Stimulated activated CD8-positive, alpha-beta memory T cell treated with anti-CD3 and anti-CD28 coated beads, Interleukin-4, amount 100 ng/mL, for 48 hours (primary cell): Measurements from ENCODE around the gene ANK3.

Source experiments
- DNase-seq: peaks from one replicate; pipeline ENCODE4 v3.0.0-alpha.2; 2020

The ANK3 gene

DNA sequence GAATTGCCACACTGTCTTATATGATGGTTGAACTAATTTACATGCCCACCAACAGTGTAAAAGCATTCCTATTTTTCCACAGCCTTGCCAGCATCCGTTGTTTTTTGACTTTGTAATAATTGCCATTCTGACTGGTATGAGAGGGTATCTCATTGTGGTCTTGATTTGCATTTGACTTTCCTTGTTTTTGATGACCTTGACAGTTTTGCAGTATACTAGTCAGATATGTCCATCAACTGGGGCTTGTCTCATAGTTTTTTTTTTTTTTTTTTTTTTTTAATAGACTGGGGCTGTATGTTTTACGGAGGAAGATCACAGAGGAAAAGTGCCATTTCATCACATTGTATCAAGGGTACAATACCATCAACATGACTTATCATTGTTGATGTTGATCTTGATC lies 220.6 kb downstream of the ANK3 start:
- DNase-seq = no peak

- no peak for DNase-seq
Observed at GRCh38 chr10:60167050-60167449, 222.6 kb downstream of the ANK3 start.

DNA sequence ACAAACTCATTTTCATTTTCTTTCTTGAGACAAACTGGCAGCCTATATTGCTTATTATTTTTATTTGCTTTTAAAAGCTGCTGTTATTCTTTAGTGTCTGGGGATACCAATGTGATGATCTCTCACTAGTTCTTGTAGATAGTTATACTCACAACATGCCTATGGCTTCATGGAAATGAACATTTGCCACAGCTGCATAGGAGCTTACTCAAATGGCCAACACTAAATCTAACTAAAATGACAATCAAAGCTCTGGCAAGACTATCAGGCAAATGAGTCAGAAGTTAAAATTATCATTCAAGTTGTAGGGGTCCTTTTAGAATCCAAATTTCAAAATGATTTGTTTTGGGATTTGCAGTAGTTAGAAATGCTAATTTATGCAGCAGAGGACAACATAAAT lies 225.9 kb downstream of the ANK3 start:
- no peak for DNase-seq

DNA sequence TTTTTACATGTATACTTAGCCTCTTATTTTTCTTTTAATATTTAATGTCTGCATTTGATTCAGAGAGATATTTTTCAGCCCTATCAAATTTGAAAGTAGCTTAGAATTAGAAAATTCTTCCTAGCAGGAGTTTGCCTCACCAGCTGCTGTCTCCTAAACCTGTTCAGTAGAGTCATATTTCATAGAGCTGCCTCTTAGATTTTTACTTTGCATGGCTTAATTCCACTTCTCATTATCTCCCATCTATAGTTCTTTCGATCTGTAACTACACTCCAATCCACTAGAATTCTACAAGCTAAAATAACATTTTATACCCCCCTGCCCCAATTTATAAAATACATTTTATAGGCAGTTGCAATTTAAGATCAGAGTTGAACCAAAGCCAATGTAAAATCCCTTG lies 227.0 kb downstream of the ANK3 start:
- no peak for DNase-seq

DNA sequence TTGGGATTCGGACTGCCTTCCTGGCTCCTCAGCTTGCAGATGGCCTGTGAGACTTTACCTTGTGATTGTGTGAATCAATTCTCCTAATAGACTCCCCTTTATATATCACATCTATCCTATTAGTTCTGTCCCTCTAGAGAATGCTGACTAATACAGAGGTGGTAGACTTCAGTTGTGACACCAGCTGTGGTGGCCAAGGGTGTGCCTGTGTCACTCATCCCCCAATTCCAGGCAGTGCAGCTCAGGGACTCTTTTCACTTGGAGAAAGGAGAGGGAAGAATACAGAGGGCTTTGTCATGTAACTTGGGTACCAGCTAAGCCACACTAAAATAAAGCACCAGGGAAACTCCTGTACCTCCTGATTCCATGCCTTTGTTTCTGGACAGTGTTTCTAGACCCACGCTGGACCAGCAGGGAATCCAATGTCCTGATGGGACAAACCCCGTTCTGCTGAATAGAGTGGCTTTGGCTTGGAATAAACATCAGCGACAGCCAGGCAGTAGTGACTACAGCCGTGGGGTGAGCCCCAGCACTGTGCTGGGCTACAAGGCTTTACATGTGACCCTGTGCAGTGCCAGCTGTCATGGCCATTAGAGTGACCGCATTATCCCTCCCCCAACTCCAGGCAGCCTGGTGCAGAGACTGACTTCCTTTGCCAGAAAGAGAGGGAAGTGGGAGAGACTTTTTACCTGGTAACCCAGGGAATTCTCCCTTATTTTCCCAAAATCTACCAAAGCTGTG lies 233.6 kb downstream of the ANK3 start:
- no peak for DNase-seq

DNA sequence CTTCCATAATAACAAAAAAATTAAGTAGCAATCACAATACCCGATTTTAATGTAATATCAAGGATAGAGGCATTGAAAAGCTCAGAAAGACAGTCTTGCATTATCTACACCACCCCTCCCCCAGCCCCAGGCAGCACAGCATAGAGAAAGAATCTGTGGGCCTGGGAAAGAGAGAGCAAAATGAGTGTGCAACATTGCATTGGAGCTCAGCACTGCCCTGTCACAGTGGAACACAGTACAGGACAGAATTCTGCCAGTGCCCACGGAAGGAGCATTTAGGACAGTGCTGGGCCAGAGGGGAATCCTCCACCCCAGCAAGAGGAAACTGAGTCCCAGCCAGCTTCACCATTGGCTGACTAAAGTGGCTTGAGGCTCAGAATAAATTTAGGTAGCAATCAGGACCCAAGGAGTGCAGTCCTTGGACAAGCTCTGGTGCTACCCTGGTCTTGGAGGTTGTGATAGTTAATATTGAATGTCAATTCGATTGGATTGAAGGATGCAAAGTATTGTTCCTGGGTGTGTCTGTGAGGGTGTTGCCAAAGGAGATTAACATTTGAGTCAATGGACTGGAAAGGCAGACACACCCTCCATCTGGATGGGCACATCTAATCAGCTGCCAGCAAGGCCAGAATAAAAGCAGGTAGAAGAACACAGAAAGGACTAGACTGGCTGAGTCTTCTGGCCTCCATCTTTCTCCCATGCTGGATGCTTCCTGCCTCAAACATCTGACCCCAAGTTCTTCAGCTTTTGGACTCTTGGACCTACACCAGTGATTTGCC lies 234.4 kb downstream of the ANK3 start:
- no peak for DNase-seq

DNA sequence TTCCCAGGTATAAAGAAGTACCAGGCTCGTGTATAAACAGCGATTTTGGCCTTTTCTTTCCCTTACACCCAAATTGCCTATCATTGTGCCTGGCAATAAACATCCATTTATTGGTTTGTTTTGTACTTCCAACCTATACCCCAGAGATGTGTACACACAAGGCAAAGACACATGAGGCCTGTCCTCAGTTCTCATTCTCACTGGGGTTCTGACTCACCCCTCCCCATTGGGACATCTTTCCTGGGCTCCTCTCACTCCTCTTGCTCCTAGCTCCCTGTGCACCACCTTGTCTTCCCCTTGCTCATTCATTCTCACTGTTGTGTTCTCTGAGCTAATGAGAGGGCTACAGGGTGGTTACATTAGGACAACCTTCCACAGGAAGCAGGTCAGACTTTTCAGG lies 240.7 kb downstream of the ANK3 start:
- DNase-seq = no peak

DNA sequence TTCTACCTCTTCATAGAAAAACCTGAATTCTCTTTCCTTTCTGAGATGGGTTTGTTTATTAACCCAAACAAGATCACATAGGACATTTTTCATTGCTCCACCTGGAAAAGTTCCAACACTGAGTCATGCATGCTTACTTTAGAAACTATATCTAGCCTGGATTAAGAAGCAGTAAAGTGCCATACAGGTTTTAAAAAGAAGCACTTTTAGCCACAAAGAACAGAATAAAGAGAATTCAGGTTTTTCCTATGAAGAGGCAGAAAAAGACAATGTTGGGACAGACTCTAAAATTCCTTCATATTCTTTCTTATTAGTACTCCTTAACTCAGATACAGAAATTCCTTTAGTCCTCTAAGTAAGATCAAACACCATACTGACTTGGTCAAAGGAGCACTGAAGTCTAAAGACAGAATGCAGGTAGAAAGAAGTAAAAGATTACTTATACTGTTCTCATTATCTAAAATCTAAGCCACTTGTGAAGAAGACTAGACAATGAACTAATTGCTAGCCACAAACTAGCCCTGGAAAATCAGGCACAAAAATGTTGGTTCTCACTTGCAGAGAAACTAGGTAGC lies 241.3 kb downstream of the ANK3 start:
- no peak for DNase-seq

GRCh38 chr10:60147576-60148265 lies 242.0 kb downstream of the ANK3 start:
- DNase-seq = no peak

- DNase-seq = no peak
Observed at GRCh38 chr10:60147025-60147424, 242.7 kb downstream of the ANK3 start.

GRCh38 chr10:60144099-60144498 lies 245.6 kb downstream of the ANK3 start:
- no peak for DNase-seq

DNA sequence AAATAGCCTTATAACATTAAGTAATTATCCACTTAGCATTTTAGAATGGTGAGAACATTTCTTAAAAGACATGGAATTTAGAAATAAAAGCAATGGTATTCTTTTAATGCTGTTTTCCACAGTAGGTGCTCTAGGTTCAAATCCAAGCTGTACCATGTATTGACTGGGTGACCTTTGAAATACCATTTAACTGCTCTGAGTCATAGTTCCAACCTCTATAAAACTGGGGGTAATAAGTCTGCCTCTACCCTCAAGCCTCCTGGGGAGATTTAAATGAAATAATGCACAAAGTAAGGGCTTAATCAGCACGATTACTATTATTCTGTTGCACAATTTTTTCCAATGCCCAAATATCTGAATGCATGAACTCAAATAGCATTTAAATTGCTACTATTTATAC lies 246.9 kb downstream of the ANK3 start:
- DNase-seq = no peak

DNA sequence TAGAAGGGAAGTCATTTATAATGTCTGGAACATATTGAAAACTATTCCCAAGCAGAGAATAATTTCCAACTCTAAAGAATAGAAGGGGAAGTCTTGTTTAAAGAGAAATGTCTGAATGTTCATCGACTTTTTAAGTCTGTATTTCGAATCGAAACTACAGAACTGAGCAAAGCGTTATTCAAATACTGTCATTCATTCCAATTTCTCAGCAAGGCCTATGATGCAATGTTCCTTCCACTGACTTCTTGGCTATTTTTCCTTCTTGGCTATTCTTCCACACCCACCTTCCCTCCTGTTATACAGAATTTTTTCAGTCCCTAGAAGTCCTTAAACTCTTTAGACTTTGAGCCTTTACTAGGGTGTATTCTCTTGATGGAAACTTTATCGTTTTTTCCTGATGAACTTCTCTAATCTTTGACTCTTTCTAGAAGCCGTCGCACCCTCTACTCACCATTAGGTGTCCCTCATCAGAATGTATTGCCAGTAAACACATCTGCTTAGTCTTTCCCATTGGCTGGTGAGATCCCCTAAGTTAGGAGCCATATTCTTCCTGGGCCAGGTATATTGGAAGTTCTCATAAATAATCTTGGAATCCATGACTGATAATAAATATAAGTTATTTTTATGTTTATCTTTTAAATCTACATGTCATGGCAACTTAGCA lies 247.6 kb downstream of the ANK3 start:
- no peak for DNase-seq

- DNase-seq = no peak
Observed at GRCh38 chr10:60140651-60141632, 248.7 kb downstream of the ANK3 start.

- DNase-seq = no peak
Observed at GRCh38 chr10:60139798-60140566, 249.7 kb downstream of the ANK3 start.

DNA sequence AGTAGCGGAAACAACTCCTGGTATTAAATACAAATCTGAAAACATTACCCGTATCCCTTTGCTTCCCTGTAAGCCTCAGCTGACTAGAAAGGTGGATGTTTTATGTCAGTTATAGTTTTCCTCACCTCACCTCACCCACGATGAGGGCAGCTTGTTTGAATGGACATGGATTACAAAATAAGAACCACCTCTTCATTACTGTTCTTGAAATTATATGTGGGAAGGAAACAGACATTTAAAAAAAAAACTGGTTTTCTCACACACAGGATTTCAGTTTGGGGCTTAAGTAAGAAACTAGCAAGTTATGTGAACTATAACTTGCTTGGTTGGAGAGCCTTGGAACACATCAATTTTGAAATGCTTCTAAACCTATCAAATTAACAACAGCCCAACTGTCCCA lies 250.4 kb downstream of the ANK3 start:
- no peak for DNase-seq

- no peak for DNase-seq
Observed at GRCh38 chr10:60138842-60139241, 250.8 kb downstream of the ANK3 start.

- DNase-seq = no peak
Observed at GRCh38 chr10:60138026-60138425, 251.6 kb downstream of the ANK3 start.

DNA sequence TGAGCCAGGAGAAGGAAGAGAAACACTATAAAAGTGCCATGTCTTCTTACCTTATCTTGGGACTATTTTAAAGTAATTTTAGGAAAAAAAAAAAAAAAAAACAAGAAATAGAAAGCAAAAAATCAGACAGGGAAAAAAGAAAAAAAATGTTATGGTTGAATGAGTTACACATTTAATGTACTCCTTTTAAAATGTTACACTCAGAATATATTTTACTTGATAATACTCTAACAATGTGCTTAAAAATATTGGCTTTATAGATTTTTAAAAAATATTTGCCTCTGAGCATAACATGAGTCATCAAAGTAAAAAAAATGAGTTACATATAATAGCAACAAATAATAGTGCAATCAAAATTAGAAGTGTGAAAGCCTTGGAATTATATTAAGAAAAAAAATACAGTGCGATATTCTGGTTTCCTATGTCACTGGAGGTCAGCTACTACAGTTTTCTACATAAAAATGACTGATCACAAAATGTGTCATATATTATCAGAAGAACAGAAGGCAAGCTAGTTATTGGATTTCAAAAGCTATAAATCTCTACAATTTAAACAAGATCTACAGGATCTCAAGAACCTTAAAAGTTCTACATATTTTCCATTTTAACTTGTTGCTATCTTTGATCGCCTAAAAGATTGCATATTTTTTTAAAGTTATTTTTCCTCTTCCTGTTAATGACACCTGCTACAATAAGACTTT lies 252.2 kb downstream of the ANK3 start:
- no peak for DNase-seq

DNA sequence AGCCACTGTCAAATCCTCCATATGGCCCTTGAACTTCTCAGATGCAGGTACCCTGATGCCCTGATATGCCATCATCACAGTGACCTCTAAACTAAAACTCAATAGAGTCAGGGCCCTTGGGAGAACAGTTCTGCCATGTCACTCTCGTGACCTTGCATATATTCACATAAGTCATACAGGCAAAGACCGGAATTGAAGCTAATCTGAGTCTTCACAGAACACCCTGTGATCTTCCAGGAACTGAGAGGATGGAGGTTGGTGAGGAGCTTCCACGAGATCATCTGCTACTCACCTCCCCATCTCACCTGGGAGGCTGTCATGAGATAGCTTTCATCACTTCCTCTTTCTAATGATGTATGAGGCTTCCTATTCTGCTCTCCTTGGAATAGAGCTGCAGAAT lies 254.7 kb downstream of the ANK3 start:
- no peak for DNase-seq
